Activated naive CD4-positive, alpha-beta T cell treated with anti-CD3 and anti-CD28 coated beads for 36 hours (primary cell): ENCODE data around the gene FHDC1. TPM values are rescaled to one million over a fixed set of nuclear protein-coding genes. Genes with fewer than 3 reads are reported as not detected.

Experiments
- CTCF ChIA-PET: fragments of 350-600 bp; sonication (Branson Sonifier 250); formaldehyde crosslinking; loops from one replicate; lab custom pipeline; 2021; ENCODE audit warnings: antibody characterized with exemption; lab: Charles Lee
- DNase-seq: peaks from one replicate; pipeline ENCODE4 v3.0.0-alpha.2; 2020
- H3K27ac Mint-ChIP-seq: one replicate; pipeline ENCODE4 v1.8.0; 2021; ENCODE audit warnings: mild to moderate bottlenecking, mixed read lengths
- H3K27me3 Mint-ChIP-seq: one replicate; pipeline ENCODE4 v1.8.0; 2021; ENCODE audit warnings: low read depth, mixed read lengths
- H3K36me3 Mint-ChIP-seq: one replicate; pipeline ENCODE4 v1.8.0; 2021; ENCODE audit warnings: low read depth, mixed read lengths
- H3K4me1 Mint-ChIP-seq: one replicate; pipeline ENCODE4 v1.8.0; 2021; ENCODE audit warnings: low read depth, mixed read lengths
- H3K4me3 Mint-ChIP-seq: one replicate; pipeline ENCODE4 v1.8.0; 2021; ENCODE audit warnings: mild to moderate bottlenecking, moderate library complexity, mixed read lengths
- H3K9me3 Mint-ChIP-seq: one replicate; pipeline ENCODE4 v1.8.0; 2021; ENCODE audit warnings: mixed read lengths
- intact Hi-C: fragments of 100-400 bp; cut with micrococcal nuclease; formaldehyde crosslinking; loops from one replicate; pipeline ENCODE4 v1.15.1; 2023
- total RNA-seq, 2 experiments: library from RNA; stranded (reverse); gene quantifications; one replicate each; pipeline ENCODE4 v1.2.3, GENCODE V29; 2021

Gene FHDC1
- total RNA-seq, 2 experiments from 2014 or later, result 0.07 to 0.12 TPM

GRCh38 chr4:153023692-153024394, 87.7 kb downstream of the FHDC1 start:
- Mint-ChIP-seq H3K4me1 (peaks cover 8% of the 10 kb centered on the region), H3K9me3 (peaks cover 2% of the 10 kb centered on the region), H3K36me3 (no peaks in the 10 kb centered on the region), H3K27me3 (no peaks in the 10 kb centered on the region), H3K27ac (no peak overlapping the region), H3K4me3 (no peak overlapping the region)
- intact Hi-C loops, result no loop called here
- no peak for DNase-seq
- CTCF ChIA-PET, result no interaction called here

DNA sequence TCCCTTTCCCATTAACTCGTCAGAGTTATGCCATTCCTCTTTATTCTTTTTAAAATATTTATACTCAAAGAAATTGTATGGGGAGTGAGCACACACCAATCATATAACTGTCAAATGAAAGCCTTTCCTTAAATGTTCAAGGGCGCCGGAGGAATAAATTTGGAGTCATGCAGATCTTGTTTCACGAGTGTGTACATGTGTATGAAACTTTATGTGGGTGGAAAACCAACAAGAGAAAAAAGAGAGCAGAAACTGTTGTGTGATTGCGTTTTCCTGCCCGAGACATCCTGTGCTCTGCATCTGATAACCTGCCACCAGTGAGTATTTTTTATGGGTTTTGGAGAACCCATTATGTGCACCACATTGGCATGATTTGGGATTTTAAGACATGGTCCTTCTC, 88.3 kb downstream of the FHDC1 start:
- no peak overlapping the region for H3K4me3 Mint-ChIP-seq
- intact Hi-C loops, result no loop called here
- peaks cover 8% of the 10 kb centered on the region for H3K9me3 Mint-ChIP-seq
- no peaks in the 10 kb centered on the region for H3K27me3 Mint-ChIP-seq
- peaks cover 4% of the 10 kb centered on the region for H3K36me3 Mint-ChIP-seq
- DNase-seq, result no peak
- H3K27ac Mint-ChIP-seq, result no peak overlapping the region
- CTCF ChIA-PET, result no interaction called here
- H3K4me1 Mint-ChIP-seq, result peaks cover 8% of the 10 kb centered on the region

- peaks cover 4% of the 10 kb centered on the region for H3K36me3 Mint-ChIP-seq
- no peak overlapping the region for H3K4me3 Mint-ChIP-seq
- H3K4me1 Mint-ChIP-seq, result peaks cover 8% of the 10 kb centered on the region
- intact Hi-C loops, result no loop called here
- H3K9me3 Mint-ChIP-seq, result peaks cover 14% of the 10 kb centered on the region
- no peak for DNase-seq
- CTCF ChIA-PET, result no interaction called here
- no peak overlapping the region for H3K27ac Mint-ChIP-seq
- no peaks in the 10 kb centered on the region for H3K27me3 Mint-ChIP-seq
Observed at GRCh38 chr4:153025406-153025805, 89.3 kb downstream of the FHDC1 start.

GRCh38 chr4:153026591-153027346, 90.6 kb downstream of the FHDC1 start:
- no peak overlapping the region for H3K27ac Mint-ChIP-seq
- CTCF ChIA-PET, result interaction anchor here (0.6 kb wide), 1 partner anchor 658 kb away, joined by 3 read pairs; no protein-coding TSS in a partner anchor
- H3K27me3 Mint-ChIP-seq, result no peaks in the 10 kb centered on the region
- DNase-seq, result no peak
- H3K36me3 Mint-ChIP-seq, result peaks cover 4% of the 10 kb centered on the region
- H3K4me1 Mint-ChIP-seq, result peaks cover 8% of the 10 kb centered on the region
- no peak overlapping the region for H3K4me3 Mint-ChIP-seq
- intact Hi-C loops, result no loop called here
- H3K9me3 Mint-ChIP-seq, result peaks cover 18% of the 10 kb centered on the region

DNA sequence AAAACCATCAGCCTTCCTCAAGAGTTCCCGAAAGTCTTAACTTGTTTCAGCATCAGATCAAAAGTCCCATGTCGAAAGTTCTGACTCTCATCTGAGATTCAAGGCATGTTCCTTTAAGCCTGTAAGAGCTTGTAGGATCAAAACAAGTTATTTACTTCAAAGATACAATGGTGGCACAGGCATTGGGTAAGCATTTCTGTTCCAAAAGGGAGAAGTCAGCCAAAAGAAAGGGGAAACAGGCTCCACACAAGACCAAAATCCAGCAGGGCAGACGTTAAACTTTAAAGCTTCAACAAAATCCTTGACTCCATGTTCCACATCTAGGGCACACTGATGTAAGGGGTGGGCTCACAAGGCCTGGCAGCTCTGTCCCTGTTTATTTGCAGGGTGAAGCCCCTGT, 91.7 kb downstream of the FHDC1 start:
- no peak overlapping the region for H3K27ac Mint-ChIP-seq
- CTCF ChIA-PET, result interaction anchor here (0.6 kb wide), 1 partner anchor 311 kb away, joined by 3 read pairs; no protein-coding TSS in a partner anchor
- H3K27me3 Mint-ChIP-seq, result no peaks in the 10 kb centered on the region
- peaks cover 18% of the 10 kb centered on the region for H3K9me3 Mint-ChIP-seq
- no peak for DNase-seq
- peaks cover 8% of the 10 kb centered on the region for H3K4me1 Mint-ChIP-seq
- H3K36me3 Mint-ChIP-seq, result peaks cover 4% of the 10 kb centered on the region
- H3K4me3 Mint-ChIP-seq, result no peak overlapping the region
- intact Hi-C loops, result no loop called here

DNA sequence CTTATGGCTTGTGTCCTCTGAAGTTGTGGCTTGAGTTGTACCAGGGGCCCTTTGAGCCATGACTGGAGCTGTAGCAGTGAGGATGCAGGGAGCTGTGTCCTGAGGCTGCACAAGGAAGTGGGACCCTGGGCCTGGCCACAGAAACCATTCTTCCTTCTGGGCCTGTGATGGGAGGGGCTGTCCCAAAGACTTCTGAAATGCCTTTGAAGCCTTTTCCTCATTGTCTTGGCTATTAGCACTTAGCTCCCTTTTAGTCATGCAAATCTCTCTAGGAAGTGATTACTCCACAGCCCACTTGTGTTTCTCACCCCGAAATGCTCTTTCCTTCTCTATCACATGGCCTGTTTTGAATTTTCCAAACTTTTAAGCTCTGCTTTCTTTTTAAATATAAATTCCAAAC, 92.4 kb downstream of the FHDC1 start:
- CTCF ChIA-PET, result no interaction called here
- peaks cover 18% of the 10 kb centered on the region for H3K9me3 Mint-ChIP-seq
- H3K36me3 Mint-ChIP-seq, result peaks cover 4% of the 10 kb centered on the region

More for the DNA sequence above, 92.4 kb downstream of the FHDC1 start:
- intact Hi-C loops, result no loop called here
- no peak for DNase-seq
- no peak overlapping the region for H3K27ac Mint-ChIP-seq
- H3K27me3 Mint-ChIP-seq, result no peaks in the 10 kb centered on the region
- peaks cover 8% of the 10 kb centered on the region for H3K4me1 Mint-ChIP-seq
- H3K4me3 Mint-ChIP-seq, result no peak overlapping the region

Other genes starting within 250 kb of the FHDC1 start
- gene TIGD4, start 156.6 kb upstream of the FHDC1 start, total RNA-seq, result under 1 TPM; 0.07 to 0.27 TPM
- 1 to 10 TPM; 5.0 to 5.1 TPM for gene ARFIP1, start 156.4 kb upstream of the FHDC1 start, total RNA-seq